AG08396 (cell line): Measurements from ENCODE around the gene NCBP1.
"Not testable (repeated sequence)": the region's sequence is repeated elsewhere in the genome, so short reads cannot be mapped to it uniquely, and the experiment has no call there.

Source experiments
- DNase-seq: peaks from one replicate; pipeline ENCODE4 v3.0.0; 2012; ENCODE audit warnings: low spot score, mixed read lengths

Gene NCBP1

DNA sequence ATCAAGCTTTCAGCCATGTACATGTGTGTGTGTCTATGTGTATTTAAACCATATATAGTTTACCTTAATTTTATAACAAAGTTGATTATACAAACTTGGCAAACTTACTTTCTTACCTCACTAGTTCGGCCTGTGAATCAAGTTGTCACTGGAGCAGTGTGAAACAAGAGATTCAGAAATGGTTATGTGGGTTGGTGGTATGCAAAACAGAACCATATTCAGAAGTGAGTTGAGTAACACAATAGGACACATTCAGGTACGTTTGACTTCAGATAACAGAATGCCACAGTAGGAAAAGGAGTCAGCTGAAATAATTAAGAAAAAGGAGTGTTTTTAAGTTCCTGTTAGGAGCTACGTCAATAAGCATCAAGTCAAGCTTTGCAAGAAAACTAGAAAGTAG is 42.0 kb downstream of the NCBP1 start:
- DNase-seq: no peak

DNA sequence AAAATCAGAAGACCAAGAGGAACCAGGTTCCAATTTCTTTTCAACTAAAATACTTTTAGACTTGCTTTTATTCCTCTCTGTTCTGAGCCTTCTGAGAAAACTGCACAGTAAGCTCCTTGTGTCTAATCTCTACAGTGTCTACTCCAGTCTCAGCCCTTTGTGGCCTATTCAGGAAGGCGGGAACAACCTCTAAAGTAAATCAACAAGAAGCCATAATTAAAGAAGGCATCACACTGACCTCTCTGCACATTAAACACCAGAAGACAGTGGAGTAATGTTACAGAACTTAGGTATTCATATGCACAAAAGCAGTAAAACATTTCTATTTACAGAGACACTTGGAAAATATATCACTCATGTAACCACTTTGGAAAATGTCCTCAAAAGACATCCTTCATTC is 48.6 kb downstream of the NCBP1 start:
- DNase-seq: no peak

GRCh38 chr9:97688654-97689053 is 55.0 kb downstream of the NCBP1 start:
- no peak for DNase-seq

DNA sequence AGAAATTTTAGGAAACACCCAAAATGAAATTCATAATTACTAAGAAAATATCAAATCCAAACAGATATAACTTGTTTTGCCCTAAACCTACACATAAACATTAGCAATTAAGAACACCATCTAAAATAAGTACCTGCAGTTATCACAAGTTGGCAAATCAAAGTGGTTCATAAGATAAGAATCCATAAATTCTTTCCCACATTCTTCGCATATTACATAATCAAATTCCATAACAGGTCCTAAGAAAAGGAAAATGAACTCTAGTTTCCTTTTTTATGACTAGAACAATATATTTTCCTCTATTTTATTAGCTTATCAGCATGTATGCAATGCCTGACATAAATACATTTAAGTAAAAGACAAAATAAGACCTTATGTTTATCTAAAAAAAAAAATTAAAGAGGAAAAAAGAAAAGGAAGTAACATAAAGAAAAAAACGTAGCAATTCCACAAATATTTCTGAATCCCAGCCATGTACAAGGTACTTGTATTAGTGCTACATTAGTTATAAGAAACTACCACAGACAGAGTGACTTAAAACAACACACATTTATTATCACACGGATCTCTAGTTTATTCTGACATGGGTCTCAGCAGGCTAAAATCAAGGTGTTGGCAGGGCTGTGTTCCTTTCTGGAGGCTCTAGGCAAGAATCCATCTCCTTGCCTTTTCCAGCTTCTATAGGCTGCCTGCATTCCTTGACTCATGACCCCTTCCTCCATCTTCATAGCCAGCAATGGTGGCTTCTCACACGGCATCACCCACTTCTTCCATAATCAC is 56.0 kb downstream of the NCBP1 start:
- no peak for DNase-seq

- no peak for DNase-seq
These were observed 61.1 kb downstream of the NCBP1 start for GRCh38 chr9:97694769-97695168.

DNA sequence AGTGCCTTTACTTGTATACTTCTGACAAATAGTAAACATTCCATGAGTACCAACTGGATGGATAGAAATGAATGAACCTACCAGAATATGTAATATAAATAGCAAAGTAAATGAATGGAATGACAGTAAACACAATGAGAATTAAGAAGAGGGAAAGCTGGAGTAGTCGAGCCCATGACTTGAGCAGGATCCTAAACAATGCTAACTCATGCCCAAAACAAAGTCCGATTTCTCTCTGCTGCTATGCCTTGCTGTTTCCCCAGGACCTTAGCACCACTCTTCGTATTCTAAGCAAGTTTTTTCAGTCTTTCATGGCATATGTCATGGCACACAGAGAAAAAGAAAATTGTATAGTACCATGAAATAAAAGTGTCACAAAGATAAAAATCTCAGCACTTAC is 61.8 kb downstream of the NCBP1 start:
- no peak for DNase-seq

- DNase-seq: peak; percentile 31
These were observed 62.6 kb downstream of the NCBP1 start for GRCh38 chr9:97695995-97696802.

- peak; percentile 99 for DNase-seq
These were observed 63.4 kb downstream of the NCBP1 start, which contains the start of gene XPA for GRCh38 chr9:97696803-97697601. Gene XPA (minus strand): TSS chr9:97697340. CDS start chr9:97697292, 48 bp downstream.

DNA sequence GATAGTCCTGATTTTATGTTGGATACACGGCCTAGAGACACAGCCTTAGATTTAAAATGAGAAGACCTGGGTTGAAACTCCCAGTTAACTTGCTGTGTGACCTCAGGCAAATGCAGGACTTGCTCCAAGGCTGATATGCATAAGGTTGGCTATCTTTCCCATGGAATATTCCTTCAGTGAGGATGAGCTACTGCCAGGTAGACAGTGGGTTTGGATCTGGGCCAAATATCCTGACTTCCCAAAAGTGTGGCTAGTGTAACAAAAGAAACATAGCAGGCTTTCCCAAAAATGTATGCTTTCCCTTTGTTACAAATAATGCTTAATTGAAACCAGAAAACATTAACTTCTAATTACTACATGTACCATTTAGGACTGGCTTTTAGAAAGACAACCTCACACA is 64.2 kb downstream of the NCBP1 start:
- DNase-seq: no peak

DNA sequence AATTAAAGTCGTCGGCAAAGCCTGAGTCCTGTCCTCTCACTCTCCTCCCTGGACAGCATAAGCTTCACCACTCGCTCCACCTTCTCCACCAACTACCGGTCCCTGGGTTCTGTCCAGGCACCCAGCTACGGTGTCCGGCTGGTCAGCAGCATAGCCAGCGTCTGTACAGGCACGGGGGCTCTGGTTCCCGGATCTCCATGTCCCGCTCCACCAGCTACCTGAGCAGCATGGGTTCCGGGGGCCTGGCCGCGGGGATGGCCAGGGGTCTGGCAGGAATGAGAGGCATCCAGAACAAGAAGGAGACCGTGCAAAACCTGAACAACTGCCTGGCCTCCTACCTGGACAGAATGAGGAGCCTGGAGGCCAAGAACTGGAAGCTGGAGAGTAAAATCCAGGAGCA is 65.2 kb downstream of the NCBP1 start:
- DNase-seq: no peak

- DNase-seq: not testable (repeated sequence)
These were observed 65.7 kb downstream of the NCBP1 start for GRCh38 chr9:97699281-97699680.

- DNase-seq: not testable (repeated sequence)
These were observed 66.2 kb downstream of the NCBP1 start for GRCh38 chr9:97699824-97700223.

DNA sequence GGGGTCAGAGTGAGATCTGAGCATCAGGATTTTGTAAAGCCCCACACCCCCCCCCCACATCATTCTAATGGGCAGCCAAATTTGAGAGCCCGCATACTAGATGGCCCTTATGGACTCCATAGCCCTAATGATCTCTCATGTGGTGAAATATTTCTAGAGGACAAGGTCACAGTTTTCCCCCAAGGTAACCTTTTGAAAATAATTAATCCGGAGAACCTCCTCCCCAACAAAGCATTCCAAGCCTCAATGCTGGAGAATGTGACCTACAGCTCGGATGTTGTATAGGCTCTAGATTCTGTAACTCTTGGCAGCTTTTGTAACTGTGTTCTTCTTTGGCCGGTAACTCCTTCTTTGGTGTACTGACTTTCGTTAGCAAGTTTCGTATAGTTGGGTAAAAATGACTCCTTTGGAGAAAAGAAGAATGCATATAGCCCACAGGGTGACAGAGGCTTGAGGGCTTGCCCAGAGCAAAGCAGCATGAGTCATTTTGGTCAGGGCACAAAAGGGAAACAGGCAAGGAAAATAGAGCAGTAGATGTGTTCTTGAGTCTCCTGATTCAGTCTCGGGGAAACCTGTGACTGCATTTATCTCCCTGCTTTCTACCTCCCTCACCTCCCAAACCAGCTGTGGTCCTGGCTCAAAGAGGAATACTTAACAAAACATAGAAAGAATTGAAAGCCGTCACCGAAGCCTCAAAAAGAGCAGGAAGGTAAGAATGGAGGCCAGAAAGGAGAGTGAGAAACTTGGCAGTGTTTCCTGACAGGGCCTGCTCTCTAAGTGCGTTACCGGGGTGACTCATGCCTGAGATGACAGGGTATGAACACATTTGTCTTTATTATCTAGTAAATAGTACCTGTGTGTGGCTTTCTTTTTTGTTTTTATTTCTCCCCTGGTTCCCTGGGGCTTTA is 70.1 kb downstream of the NCBP1 start:
- DNase-seq: peak; percentile 61

GRCh38 chr9:97704345-97704677 is 70.7 kb downstream of the NCBP1 start:
- no peak for DNase-seq

GRCh38 chr9:97704851-97705250 is 71.2 kb downstream of the NCBP1 start:
- no peak for DNase-seq

DNA sequence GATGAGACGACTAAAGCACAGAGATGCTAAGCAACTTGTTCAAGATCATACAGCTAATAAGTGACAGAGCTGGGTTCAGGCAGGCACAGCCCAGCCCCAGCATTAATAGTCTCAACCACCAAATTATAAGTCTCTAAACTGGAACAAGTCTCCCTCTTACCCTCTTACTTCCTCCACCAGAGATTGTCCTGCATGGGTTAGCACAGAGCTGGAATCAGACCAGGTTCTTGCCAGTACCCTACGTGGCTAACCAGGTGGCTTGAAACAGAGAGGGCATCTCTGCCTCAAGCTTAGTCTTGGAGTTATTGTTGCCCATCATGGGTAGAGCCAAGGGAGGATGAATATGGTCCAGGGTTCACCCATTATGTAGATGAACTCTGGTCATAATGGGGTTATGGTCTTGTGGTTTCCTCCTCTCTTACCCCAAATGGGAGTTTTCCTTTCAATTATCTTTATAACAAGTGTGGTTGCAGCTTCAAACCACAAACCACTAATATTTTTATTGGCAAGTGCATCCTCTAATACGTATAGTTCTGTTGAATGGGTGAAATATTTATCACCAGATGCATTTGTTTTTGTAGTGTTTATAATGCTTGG is 71.8 kb downstream of the NCBP1 start:
- no peak for DNase-seq

GRCh38 chr9:97706246-97706645 is 72.6 kb downstream of the NCBP1 start:
- DNase-seq: no peak

DNA sequence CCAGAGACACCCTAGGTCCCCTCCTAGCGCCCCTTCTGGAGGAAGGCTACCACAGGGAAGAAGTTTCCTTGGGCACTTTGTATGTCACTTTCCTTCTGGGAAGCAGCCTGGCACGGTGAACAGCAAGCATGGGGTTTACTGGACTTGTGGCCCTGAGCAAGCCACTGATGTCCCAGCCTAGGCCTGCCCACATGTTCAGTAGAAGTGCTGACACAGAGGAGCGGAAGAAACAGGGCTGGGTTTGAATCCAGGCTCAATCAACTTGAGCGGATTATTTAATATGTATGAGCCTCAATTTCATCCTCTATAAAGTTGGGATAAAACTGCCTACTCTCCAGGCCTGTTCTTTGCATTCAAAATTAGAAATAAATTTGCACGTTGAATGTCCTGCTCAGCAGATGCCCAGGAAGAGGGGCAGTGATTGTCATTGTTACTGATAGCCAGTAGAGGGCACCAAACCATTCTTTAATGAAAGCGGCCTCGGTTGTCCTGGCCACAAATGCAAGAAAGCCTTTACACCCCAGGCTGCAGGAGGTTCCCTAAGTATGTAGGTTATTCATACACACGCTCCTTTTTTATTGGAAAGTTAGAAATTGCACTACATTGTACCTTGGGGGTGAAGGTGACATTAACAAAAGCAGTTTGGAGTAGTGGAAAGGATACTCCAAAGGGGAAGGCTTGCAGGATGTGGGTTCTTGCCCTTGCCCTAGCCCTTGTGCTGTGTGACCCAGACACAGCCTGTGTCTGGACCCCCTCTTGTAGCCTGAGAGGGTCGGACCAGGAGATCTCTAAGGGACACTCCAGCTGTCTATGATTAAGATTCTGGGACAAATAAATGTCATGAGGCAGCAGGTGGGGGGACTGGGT is 77.0 kb downstream of the NCBP1 start:
- DNase-seq: peak; percentile 79

DNA sequence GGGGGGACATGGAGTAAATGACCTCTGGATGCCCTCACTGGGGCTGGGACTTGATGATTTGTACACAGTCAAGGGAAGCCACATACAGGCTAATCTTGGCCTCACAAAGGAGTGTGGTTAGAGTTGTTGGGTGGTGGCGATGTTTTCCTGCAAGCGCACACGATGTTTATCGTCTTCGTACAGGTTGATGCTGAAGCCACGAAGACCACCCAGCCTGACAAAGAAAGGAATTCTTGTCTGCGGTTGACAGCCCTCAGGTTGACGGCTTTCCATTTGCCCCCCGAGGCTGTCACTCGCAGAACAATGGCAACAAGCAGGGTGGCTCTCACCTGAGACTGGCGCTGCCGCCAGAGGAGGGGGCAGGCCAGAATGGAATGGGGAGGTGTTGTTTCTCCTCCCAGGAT is 77.6 kb downstream of the NCBP1 start:
- no peak for DNase-seq

DNA sequence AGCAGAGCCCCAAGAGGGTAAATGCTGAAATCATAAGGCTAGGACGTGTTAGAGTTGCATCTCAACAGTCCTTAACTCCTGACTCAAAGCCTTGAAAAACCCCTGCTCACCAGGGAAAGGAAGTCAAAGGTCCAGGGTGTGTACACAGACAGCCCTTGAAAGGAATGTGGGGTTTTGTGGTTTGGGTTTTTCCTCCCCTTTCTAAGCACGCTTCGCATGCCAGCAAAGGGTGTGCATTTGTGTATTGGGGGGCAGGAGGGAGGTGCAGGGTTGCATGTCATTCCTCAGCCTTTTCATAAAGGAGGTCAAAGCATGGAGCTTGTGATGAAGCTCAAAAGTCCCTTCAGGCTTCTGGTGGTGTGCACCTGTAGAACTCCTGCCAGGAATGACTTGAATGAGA is 80.8 kb downstream of the NCBP1 start:
- peak; percentile 56 for DNase-seq
